MM.1S (cell line): ENCODE measurements around the gene MROH2A.
"Not testable (repeated sequence)": the region's sequence is repeated elsewhere in the genome, so short reads cannot be mapped to it uniquely, and the experiment has no call there.

Experiments used
- DNase-seq: peaks from one replicate; pipeline ENCODE4 v3.0.0-alpha.2; 2015
- H2AFZ ChIP-seq: fragments of 300-600 bp; sonication (generic); 2 replicates; pipeline ENCODE4 v1.6.0; 2016; ENCODE audit warnings: antibody characterized with exemption, low read length
- H3F3A ChIP-seq: fragments of 300-600 bp; sonication (generic); 2 replicates; pipeline ENCODE4 v1.6.1; 2016; ENCODE audit warnings: mild to moderate bottlenecking, antibody characterized with exemption, low read length, moderate library complexity, mixed read lengths; ENCODE audit not compliant: insufficient read depth
- H3K27ac ChIP-seq: fragments of 300-600 bp; sonication (generic); 2 replicates; pipeline ENCODE4 v1.5.1; 2016; ENCODE audit warnings: mild to moderate bottlenecking, low read length
- H3K27me3 ChIP-seq: fragments of 300-600 bp; sonication (generic); replicated peaks from 2 replicates; pipeline ENCODE4 v1.6.0; 2016; ENCODE audit warnings: low read length; ENCODE audit not compliant: insufficient read depth
- H3K36me3 ChIP-seq: fragments of 300-600 bp; sonication (generic); replicated peaks from 2 replicates; pipeline ENCODE4 v1.6.1; 2016; ENCODE audit warnings: mild to moderate bottlenecking, low read length, mixed read lengths; ENCODE audit not compliant: insufficient read depth
- H3K4me1 ChIP-seq: fragments of 300-600 bp; sonication (generic); 2 replicates; pipeline ENCODE4 v1.6.1; 2016; ENCODE audit warnings: low read length, mixed read lengths
- H3K4me2 ChIP-seq: fragments of 300-600 bp; sonication (generic); 2 replicates; pipeline ENCODE4 v1.6.0; 2016; ENCODE audit warnings: low read depth, low read length
- H3K4me3 ChIP-seq: fragments of 300-600 bp; sonication (generic); 2 replicates; pipeline ENCODE4 v1.5.1; 2016; ENCODE audit warnings: low read length, mixed read lengths
- H3K79me2 ChIP-seq: fragments of 300-600 bp; sonication (generic); 2 replicates; pipeline ENCODE4 v1.6.1; 2016; ENCODE audit warnings: mixed run types, low read length, mixed read lengths
- H3K9ac ChIP-seq: fragments of 300-600 bp; sonication (generic); 2 replicates; pipeline ENCODE4 v1.6.1; 2016; ENCODE audit warnings: low read length, mixed read lengths
- H3K9me2 ChIP-seq: fragments of 300-600 bp; sonication (generic); replicated peaks from 2 replicates; pipeline ENCODE4 v1.6.1; 2016; ENCODE audit warnings: mild to moderate bottlenecking, low read length, mixed read lengths; ENCODE audit not compliant: insufficient read depth
- H3K9me3 ChIP-seq: fragments of 300-600 bp; sonication (generic); replicated peaks from 2 replicates; pipeline ENCODE4 v1.6.1; 2016; ENCODE audit warnings: mild to moderate bottlenecking, low read length, mixed read lengths; ENCODE audit not compliant: insufficient read depth
- H4K20me1 ChIP-seq: fragments of 300-600 bp; sonication (generic); 2 replicates; pipeline ENCODE4 v1.6.1; 2016; ENCODE audit warnings: mild to moderate bottlenecking, low read length, moderate library complexity, mixed read lengths; ENCODE audit not compliant: insufficient read depth
- EZH2 ChIP-seq: fragments of 300-600 bp; sonication (generic); optimal IDR thresholded peaks from 2 replicates; pipeline ENCODE3; 2017; ENCODE audit warnings: low read depth, mild to moderate bottlenecking, antibody characterized with exemption, low read length, mixed read lengths
- EZH2phosphoT487 ChIP-seq: fragments of 300-600 bp; sonication (generic); IDR thresholded peaks from 2 replicates; pipeline ENCODE4 v1.6.1; 2018; ENCODE audit warnings: antibody characterized with exemption, low read length
- TF ChIP-seq, protein P1 (sequence below): fragments of 300-600 bp; sonication (generic); IDR thresholded peaks from 2 replicates; pipeline ENCODE4 v1.5.1; 2016; ENCODE audit warnings: antibody characterized with exemption, low read length, mixed read lengths

MROH2A gene

DNA sequence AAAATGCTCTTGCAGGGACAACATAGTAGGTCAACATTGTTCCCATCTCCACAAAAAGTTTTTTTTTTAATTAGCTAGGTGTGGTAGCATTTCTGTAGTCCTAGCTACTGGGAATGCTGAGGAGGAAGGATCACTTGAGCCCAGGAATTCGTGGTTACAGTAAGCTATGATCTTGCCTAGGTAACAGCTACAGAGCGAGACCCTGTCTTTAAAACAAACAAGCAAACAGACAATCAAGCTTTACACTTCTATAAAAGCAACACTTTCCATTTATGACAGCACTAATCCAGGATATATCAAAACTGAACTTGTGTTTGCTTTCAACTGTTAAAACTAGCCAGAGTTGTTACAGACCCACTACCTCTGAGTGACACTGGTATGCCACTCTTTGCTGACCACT, 37.3 kb upstream of the MROH2A start:
- no peaks in the 10 kb centered on the region for H3K79me2 ChIP-seq
- no peaks in the 10 kb centered on the region for H3K4me1 ChIP-seq
- H3K9ac ChIP-seq = no peak overlapping the region
- H3K9me3 ChIP-seq = no peaks in the 10 kb centered on the region
- no peak for DNase-seq
- H3K9me2 ChIP-seq = no peaks in the 10 kb centered on the region
- H3K4me3 ChIP-seq = no peak overlapping the region
- H4K20me1 ChIP-seq = no peaks in the 10 kb centered on the region
- no peaks in the 10 kb centered on the region for H3K36me3 ChIP-seq
- H3K27me3 ChIP-seq = no peaks in the 10 kb centered on the region
- TF ChIP-seq EZH2 = no peak
- H3F3A ChIP-seq = no peaks in the 10 kb centered on the region
- H2AFZ ChIP-seq = no peak overlapping the region
- no peak overlapping the region for H3K4me2 ChIP-seq
- H3K27ac ChIP-seq = no peak overlapping the region

DNA sequence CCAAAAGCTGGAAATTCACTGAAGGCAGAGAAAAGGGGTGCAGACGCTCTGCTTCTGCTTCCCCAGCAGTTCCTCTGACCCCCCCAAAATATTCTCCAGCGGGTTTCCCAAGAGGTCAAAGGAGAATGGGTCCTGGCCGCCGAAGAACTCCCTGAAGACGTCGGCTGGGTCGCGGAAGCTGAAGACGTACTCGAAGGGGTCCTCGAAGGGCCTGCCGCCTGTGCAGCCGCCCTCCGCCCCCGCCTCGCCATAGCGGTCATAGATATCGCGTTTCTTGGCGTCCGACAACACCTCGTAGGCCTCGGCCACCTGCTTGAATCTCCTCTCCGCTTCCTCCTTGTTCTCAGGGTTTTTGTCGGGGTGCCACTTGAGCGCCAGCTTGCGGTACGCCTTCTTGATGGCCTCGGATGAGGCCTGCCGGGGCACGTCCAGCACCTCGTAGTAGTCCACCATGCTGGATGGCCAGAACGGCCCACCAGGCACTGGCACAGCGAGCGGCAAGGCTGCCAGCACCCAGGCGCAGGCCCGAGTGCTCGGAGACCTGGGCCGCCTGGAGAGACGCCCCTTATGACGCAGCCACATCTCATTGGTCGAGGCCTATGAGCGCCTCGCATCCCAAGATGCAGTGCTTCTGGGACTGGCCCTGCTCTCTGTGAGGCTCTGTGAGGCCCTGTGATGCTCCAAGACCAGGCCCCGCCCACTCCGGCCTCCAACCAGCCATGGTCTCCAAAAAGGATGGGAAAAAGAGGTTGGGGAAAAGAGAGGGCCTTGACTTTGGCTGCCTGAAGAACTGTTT, 34.5 kb upstream of the MROH2A start:
- Histone ChIP-seq H3K4me2 (no peak overlapping the region), H3K79me2 (no peaks in the 10 kb centered on the region), H3K9ac (no peak overlapping the region), H3K9me3 (no peaks in the 10 kb centered on the region), H3K27me3 (no peaks in the 10 kb centered on the region), H3K36me3 (no peaks in the 10 kb centered on the region), H2AFZ (no peak overlapping the region), H4K20me1 (no peaks in the 10 kb centered on the region), H3F3A (no peaks in the 10 kb centered on the region), H3K4me3 (no peak overlapping the region), H3K9me2 (no peaks in the 10 kb centered on the region), H3K27ac (no peak overlapping the region), H3K4me1 (no peaks in the 10 kb centered on the region)
- DNase-seq = no peak
- TF ChIP-seq, protein P1, sequence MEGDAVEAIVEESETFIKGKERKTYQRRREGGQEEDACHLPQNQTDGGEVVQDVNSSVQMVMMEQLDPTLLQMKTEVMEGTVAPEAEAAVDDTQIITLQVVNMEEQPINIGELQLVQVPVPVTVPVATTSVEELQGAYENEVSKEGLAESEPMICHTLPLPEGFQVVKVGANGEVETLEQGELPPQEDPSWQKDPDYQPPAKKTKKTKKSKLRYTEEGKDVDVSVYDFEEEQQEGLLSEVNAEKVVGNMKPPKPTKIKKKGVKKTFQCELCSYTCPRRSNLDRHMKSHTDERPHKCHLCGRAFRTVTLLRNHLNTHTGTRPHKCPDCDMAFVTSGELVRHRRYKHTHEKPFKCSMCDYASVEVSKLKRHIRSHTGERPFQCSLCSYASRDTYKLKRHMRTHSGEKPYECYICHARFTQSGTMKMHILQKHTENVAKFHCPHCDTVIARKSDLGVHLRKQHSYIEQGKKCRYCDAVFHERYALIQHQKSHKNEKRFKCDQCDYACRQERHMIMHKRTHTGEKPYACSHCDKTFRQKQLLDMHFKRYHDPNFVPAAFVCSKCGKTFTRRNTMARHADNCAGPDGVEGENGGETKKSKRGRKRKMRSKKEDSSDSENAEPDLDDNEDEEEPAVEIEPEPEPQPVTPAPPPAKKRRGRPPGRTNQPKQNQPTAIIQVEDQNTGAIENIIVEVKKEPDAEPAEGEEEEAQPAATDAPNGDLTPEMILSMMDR = no peak

- TF ChIP-seq, protein P1 = no peak
- TF ChIP-seq EZH2phosphoT487 (no peak), EZH2 (no peak)
- no peaks in the 10 kb centered on the region for H3K27me3 ChIP-seq
Observed at GRCh38 chr2:233745073-233745755, 32.9 kb upstream of the MROH2A start.

DNA sequence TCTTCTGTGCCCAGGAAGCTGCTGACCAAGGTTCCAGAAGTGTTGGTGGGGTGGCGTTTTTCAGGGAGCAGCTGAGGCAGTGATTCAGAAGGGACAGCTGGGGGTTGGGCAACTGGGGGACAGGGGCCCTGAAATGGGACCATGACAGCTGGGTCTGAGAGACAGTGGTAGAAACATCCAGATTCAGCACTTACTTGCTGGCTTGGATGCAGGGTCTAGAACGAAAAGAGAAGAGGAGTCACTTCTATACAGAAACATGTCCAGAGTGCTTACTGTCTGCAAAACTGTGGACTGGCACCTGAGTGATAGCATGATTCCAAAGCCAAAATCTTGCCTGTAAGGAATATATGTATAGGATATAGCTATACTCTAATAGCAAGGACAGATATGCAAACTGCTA, 32.3 kb upstream of the MROH2A start:
- not testable (repeated sequence) for H3K9me2 ChIP-seq, H3K9ac ChIP-seq, H3K4me1 ChIP-seq, H2AFZ ChIP-seq, H3K9me3 ChIP-seq, H3K4me3 ChIP-seq, H3K36me3 ChIP-seq, H3K4me2 ChIP-seq, H3K27ac ChIP-seq, H3K27me3 ChIP-seq, H4K20me1 ChIP-seq, DNase-seq, H3K79me2 ChIP-seq, H3F3A ChIP-seq

More at GRCh38 chr2:233745073-233745755, 32.9 kb upstream of the MROH2A start:
- Histone ChIP-seq H3K9me3 (no peaks in the 10 kb centered on the region), H3K9ac (no peak overlapping the region), H3K4me3 (no peak overlapping the region), H4K20me1 (no peaks in the 10 kb centered on the region), H3F3A (no peaks in the 10 kb centered on the region), H3K4me2 (no peak overlapping the region), H3K9me2 (no peaks in the 10 kb centered on the region), H3K36me3 (no peaks in the 10 kb centered on the region), H3K79me2 (no peaks in the 10 kb centered on the region), H3K27ac (no peak overlapping the region), H3K4me1 (no peaks in the 10 kb centered on the region), H2AFZ (no peak overlapping the region)
- no peak for DNase-seq
